ENCODE results near the gene PRPS1.
"Not testable (repeated sequence)": the region's sequence is repeated elsewhere in the genome, so short reads cannot be mapped to it uniquely, and the experiment has no call there.

Gene PRPS1

GRCh38 chrX:107602694-107603239 is 25.5 kb upstream of the PRPS1 start:
- Histone ChIP-seq H3K36me3 (ENCODE audit: control insufficient read depth in 2 of 2, insufficient read depth in 1 of 2, low read length in 2 of 2) (no peaks in the 10 kb centered on the region), H3K4me3 (ENCODE audit: low read depth, low read length) (no peak overlapping the region), H3K9me3 (ENCODE audit: control insufficient read depth, insufficient read depth, low read depth, low read length) (no peaks in the 10 kb centered on the region), H3K27ac (ENCODE audit: extremely low read depth, low read depth, low read length) (no peak overlapping the region), H3K4me1 (ENCODE audit: control insufficient read depth, insufficient read depth, low read length) (no peaks in the 10 kb centered on the region)
- POLR2A ChIA-PET = interaction anchor here (2.1 kb wide), 1 partner anchor 25 kb away, joined by 7 read pairs; the partner anchor contains the start of gene PRPS1
- CTCF ChIA-PET = interaction anchor here (0.8 to 1.2 kb wide), 2 partner anchors 52 to 113 kb away, joined by 3 read pairs; no protein-coding TSS in a partner anchor
- no peak for TF ChIP-seq ZBTB48 (tag by site-specific recombination; IDR thresholded peaks at IDR 0.05)
- TF ChIP-seq IKZF3 (tag by site-specific recombination; IDR thresholded peaks at IDR 0.05) = no peak
- TF ChIP-seq ZSCAN30 (tag by site-specific recombination; IDR thresholded peaks at IDR 0.05) = no peak
- no peak for TF ChIP-seq EGR2 (tag by site-specific recombination; IDR thresholded peaks at IDR 0.05; ENCODE audit: low read depth)
- TF ChIP-seq ZNF76 (tag by site-specific recombination; IDR thresholded peaks at IDR 0.05; ENCODE audit: borderline replicate concordance, low read depth) = no peak
- no peak for TF ChIP-seq ZNF629 (tag by site-specific recombination; IDR thresholded peaks at IDR 0.05)
- no peak for TF ChIP-seq FEZF1 (tag by site-specific recombination; IDR thresholded peaks at IDR 0.05)

GRCh38 chrX:107603429-107604159 is 24.7 kb upstream of the PRPS1 start:
- CTCF ChIA-PET = interaction anchor here (0.6 to 1.2 kb wide), 2 partner anchors 51 to 56 kb away, joined by 3 read pairs; no protein-coding TSS in a partner anchor
- Histone ChIP-seq H3K27ac (ENCODE audit: extremely low read depth, low read depth, low read length) (no peak overlapping the region), H3K4me1 (ENCODE audit: control insufficient read depth, insufficient read depth, low read length) (no peaks in the 10 kb centered on the region), H3K9me3 (ENCODE audit: control insufficient read depth, insufficient read depth, low read depth, low read length) (no peaks in the 10 kb centered on the region), H3K4me3 (ENCODE audit: low read depth, low read length) (no peak overlapping the region), H3K36me3 (ENCODE audit: control insufficient read depth in 2 of 2, insufficient read depth in 1 of 2, low read length in 2 of 2) (no peaks in the 10 kb centered on the region)
- no peak for TF ChIP-seq ZNF223 (tag by site-specific recombination; IDR thresholded peaks at IDR 0.05)
- POLR2A ChIA-PET = interaction anchor here (2.1 kb wide), 1 partner anchor 25 kb away, joined by 7 read pairs; the partner anchor contains the start of gene PRPS1

- H3K4me1 ChIP-seq (ENCODE audit: control insufficient read depth, insufficient read depth, low read length) = not testable (repeated sequence)
Observed at GRCh38 chrX:107609061-107609460, 19.2 kb upstream of the PRPS1 start.

GRCh38 chrX:107610667-107611066 is 17.6 kb upstream of the PRPS1 start:
- Histone ChIP-seq H3K4me3 (ENCODE audit: low read depth, low read length) (no peak overlapping the region), H3K4me1 (ENCODE audit: control insufficient read depth, insufficient read depth, low read length) (no peaks in the 10 kb centered on the region), H3K27ac (ENCODE audit: extremely low read depth, low read depth, low read length) (no peak overlapping the region), H3K9me3 (ENCODE audit: control insufficient read depth, insufficient read depth, low read depth, low read length) (no peaks in the 10 kb centered on the region), H3K36me3 (ENCODE audit: control insufficient read depth in 2 of 2, insufficient read depth in 1 of 2, low read length in 2 of 2) (no peaks in the 10 kb centered on the region)
- POLR2A ChIA-PET = no interaction called here
- TF ChIP-seq ZNF513 (tag by site-specific recombination; IDR thresholded peaks at IDR 0.05) (peak; percentile 73), YY1 (tag by site-specific recombination; IDR thresholded peaks at IDR 0.05) (no peak)
- CTCF ChIA-PET = no interaction called here

More at GRCh38 chrX:107609061-107609460, 19.2 kb upstream of the PRPS1 start:
- H3K36me3 ChIP-seq (ENCODE audit: control insufficient read depth in 2 of 2, insufficient read depth in 1 of 2, low read length in 2 of 2); CTCF ChIA-PET; H3K9me3 ChIP-seq (ENCODE audit: control insufficient read depth, insufficient read depth, low read depth, low read length); POLR2A ChIA-PET; H3K4me3 ChIP-seq (ENCODE audit: low read depth, low read length); H3K27ac ChIP-seq (ENCODE audit: extremely low read depth, low read depth, low read length): not testable (repeated sequence)

GRCh38 chrX:107619885-107620322 is 8.4 kb upstream of the PRPS1 start:
- no peak overlapping the region for H3K27ac ChIP-seq (ENCODE audit: extremely low read depth, low read depth, low read length)
- no peak overlapping the region for H3K4me3 ChIP-seq (ENCODE audit: low read depth, low read length)
- no peaks in the 10 kb centered on the region for H3K4me1 ChIP-seq (ENCODE audit: control insufficient read depth, insufficient read depth, low read length)
- ChIA-PET CTCF (no interaction called here), POLR2A (interaction anchor here (1.0 kb wide), 1 partner anchor 9 kb away, joined by 3 read pairs; no protein-coding TSS in a partner anchor)
- no peak for TF ChIP-seq ZNF549 (tag by site-specific recombination; IDR thresholded peaks at IDR 0.05)
- TF ChIP-seq ZNF37A (tag by site-specific recombination; IDR thresholded peaks at IDR 0.05) = no peak
- TF ChIP-seq ZNF600 (tag by site-specific recombination; IDR thresholded peaks at IDR 0.05) = peak; percentile 38; the same call in 1 of the 2 replicates
- no peak for TF ChIP-seq ZNF704 (tag by site-specific recombination; IDR thresholded peaks at IDR 0.05)
- peak; percentile 74 for TF ChIP-seq TRIM28 (IDR thresholded peaks at IDR 0.05; ENCODE audit: borderline replicate concordance, low read length)
- H3K9me3 ChIP-seq (ENCODE audit: control insufficient read depth, insufficient read depth, low read depth, low read length) = no peaks in the 10 kb centered on the region
- H3K36me3 ChIP-seq (ENCODE audit: control insufficient read depth in 2 of 2, insufficient read depth in 1 of 2, low read length in 2 of 2) = no peaks in the 10 kb centered on the region

All from HEK293 (cell line).